NOMO-1 treated with DMSO at 0.1 percent for 48 hours (cell line): ENCODE measurements around the gene SYNE4.
A peak's percentile ranks its signal among the peaks of the same experiment; 100 is the strongest.

Experiments
- DNase-seq: peaks from one replicate; lab custom pipeline; 2025; ENCODE audit not compliant: unreplicated experiment; lab: John Stamatoyannopoulos, UW

The SYNE4 gene

GRCh38 chr19:36026091-36026876 is 17.7 kb upstream of the SYNE4 start:
- DNase-seq = no peak

DNA sequence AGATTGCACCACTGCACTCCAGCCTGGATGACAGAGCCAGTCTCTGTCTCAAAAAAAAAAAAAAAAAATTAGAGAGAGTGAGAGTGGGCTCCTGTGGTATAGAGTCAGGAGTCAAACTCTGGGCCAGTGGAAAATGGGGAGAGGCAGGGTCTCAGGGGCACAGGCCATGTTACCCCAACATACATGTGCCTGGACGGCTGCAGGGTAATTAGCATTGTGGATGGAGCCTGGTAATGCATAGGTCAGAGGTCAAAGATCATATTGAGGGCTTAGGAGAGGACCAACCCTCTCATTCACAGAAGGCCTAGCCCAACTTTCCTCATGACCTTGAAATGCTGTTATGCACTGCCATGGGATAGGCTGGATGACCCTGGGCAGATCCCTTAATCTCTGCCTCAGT is 16.9 kb upstream of the SYNE4 start:
- DNase-seq = no peak

DNA sequence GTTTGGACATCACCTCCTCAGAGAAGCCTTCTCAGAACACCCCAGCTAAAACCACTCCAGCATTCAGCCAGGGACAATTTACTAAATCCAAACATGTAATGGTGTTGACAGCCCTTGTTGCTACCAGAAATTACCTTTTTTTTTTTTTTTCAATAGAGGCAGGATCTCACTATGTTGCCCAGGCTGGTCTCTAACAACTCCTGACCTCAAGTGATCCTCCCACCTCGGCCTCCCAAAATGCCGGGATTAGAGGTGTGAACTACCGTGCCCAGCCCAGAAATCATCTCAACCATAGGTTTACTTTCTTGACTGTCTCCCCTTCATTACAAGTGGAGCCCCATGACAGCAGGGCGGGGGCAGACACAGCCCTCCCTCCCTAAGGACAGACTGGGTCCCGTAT is 14.8 kb upstream of the SYNE4 start:
- DNase-seq = no peak

- no peak for DNase-seq
Observed at GRCh38 chr19:36019061-36019670, 10.6 kb upstream of the SYNE4 start.

GRCh38 chr19:36014012-36014924 is 5.7 kb upstream of the SYNE4 start, which contains the start of gene ALKBH6:
Gene ALKBH6 (minus strand): TSS chr19:36014213. CDS start chr19:36013397, 816 bp downstream.
- peak; percentile 100 for DNase-seq

- no peak for DNase-seq
Observed at GRCh38 chr19:36013280-36014011, 4.8 kb upstream of the SYNE4 start.

DNA sequence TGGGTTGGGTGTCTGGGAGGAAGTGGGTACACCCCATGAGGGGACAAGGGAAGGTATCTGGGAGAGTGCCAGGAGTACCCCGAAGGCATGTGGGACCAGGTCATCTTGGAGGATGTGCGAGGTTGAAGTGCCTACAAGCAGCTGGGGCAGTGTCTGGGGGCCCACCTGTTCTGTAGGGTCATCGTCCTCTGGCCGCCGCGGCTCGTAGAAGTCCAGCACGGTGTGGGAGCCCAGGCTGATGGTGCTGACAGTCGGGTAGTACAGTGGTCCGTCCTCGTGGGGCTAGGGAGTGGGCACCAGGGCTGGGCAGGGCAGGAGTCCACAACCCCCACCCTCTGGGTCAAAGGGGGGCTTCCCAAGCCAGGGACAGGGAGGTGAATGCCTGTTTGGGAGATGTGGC is 1.8 kb upstream of the SYNE4 start:
- DNase-seq = no peak

- no peak for DNase-seq
Observed at GRCh38 chr19:36009633-36010379, 1.2 kb upstream of the SYNE4 start.

DNA sequence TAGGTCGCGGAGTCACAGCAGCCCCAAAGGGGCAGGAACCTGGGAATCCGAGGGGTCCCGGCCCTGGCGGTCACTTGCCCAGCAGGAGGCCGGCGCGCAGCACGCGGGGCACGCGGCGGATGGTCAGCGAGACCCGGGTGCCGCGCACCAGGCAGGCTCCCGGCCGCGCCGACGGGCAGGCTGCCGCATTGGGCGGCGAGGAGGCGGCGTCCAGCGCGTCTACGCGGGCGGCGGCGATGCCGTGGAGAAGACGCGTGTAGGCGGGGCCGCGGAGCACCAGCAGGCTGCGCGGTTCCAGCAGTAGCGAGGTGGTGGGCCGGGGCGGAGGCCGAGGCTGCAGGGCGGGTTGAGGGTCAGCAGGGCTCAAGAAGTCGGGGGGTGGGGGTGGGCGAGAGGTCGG is 607 bp upstream of the SYNE4 start:
- DNase-seq = no peak

- no peak for DNase-seq
Observed at GRCh38 chr19:36006955-36007354, 1.7 kb downstream of the SYNE4 start.

DNA sequence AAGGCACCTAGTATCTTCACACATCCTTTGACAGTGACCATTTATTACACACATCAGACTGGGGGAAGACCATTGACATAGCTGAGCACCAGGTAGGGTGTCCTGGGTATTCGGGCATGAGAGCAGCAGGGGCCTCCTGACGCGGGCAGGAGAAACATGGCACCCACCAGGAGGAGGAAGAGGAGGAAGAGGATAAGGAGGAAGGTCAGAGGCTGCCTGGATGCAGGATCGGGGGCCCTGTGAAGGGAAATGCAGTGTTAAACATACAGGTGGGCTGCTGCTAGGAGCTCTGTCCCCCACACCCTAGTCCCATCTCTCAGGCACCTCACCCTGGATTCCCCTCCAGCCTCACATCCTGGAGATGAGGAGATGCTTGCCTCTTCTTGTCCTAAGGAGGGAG is 5.3 kb downstream of the SYNE4 start:
- DNase-seq = no peak

DNA sequence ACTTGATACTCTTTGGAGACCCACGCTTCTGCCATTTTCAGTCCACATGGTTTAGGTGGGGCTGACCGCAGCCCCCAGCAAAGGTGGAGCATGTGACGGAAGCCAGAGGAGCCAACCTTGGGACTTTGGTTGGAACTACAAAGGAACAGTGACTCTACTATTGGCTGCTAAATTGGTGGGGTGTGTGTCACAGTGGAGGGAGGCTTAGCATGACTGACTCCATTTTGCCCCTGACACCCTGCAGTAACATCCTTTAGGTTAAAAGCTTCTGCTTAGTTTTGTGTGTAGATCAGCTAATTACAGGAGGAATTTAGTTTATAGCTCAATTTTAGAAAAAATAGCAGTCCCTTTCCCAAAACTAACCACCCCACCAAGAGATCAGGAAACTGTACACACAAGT is 7.0 kb downstream of the SYNE4 start:
- DNase-seq = no peak

- DNase-seq = no peak
Observed at GRCh38 chr19:35996777-35997176, 11.8 kb downstream of the SYNE4 start.

GRCh38 chr19:35995048-35995993 is 13.3 kb downstream of the SYNE4 start, which contains the start of gene SDHAF1:
Gene SDHAF1 (plus strand): TSS chr19:35995188. CDS start chr19:35995275, 87 bp downstream.
- peak; percentile 94 for DNase-seq

DNA sequence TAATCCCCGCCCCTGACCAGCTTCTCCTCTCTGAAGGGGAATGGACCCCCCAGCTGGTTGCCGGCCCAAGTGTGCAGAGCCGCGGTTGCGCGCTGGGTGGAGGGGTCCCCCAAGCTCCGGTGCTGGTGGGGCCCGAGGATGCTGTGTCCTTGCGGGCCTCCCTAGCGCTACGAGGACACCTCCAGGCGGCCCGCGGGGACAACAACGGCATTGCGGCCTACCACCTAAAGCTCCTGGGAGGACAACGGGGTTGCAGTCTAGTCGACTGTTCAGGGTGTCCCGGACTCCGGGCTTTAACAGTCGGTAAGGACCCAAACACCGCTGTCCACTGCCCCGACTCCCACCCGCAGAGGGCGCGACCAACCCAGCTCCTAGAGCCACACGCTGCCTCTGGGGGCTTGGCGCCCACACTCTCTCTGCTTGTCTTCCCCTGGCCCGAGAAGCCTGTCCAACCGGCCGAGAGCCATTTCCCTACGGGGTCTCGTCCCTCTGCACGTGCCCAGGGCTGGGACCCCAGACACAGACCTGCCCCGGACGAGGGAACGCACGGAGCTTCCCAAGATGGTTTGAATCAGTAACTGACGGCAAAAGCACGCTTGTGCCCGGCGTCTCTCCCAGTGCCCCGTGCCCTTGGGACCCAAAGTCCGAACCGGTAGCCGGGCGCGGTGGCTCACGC is 14.6 kb downstream of the SYNE4 start:
- no peak for DNase-seq

- DNase-seq = no peak
Observed at GRCh38 chr19:35992907-35993765, 15.5 kb downstream of the SYNE4 start.

DNA sequence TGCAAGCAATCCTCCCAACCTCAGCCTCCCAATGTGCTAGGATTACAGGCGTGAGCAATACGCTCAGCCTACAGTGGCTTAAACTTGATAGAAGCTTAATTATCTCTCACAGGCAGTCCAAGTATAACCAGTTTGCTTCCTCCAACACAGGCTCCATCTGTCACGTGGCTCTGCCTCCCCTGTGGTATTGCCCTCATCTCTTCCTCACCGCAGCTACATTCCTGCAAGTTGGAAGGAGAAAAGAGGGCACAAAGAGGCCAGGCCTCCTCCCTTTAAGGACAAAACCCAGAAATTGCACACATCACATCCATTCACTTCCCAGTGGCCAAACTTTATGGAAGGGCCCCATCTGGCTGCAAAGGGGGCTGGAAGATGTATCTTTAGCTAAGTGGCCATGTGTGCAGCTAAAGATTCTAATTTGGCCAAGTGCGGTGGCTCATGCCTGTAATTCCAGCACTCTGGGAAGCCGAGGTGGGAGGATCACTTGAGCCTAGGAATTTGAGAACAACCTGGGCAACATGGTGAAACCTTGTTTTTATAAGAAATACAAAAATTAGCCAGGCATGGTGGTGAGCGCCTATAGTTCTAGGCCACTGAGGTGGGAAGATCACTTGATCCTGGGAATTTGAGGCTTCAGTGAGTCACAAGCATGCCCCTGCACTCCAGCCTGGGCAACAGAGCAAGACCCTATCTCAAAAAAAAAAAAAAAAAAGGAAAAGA is 16.7 kb downstream of the SYNE4 start:
- no peak for DNase-seq
